ENCODE measurements around the gene TJP2.
"Not testable (repeated sequence)": the region's sequence is repeated elsewhere in the genome, so short reads cannot be mapped to it uniquely, and the experiment has no call there.

The TJP2 gene

GRCh38 chr9:69297300-69297980, 123.4 kb downstream of the TJP2 start:
- DNase-seq: no peak

DNA sequence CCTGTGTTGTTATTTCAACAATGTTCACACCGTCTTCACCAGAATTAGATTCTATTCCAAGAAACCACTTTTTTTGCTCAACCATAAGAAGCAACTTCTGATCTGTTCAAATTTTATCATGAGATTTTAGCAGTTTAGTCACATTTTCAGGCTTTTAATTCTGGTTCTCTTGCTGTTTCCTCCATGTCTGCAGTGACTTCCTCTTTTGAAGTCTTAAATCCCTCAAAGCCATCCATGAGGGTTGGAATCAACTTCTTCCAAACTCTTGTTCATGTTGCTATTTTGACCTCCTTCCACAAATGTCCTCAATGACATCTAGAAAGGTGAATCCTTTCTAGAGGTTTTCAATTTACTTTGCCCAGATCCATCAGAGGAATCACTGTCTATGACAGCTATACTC, 125.2 kb downstream of the TJP2 start:
- DNase-seq: peak in 1 of 2 donors; percentile 2

GRCh38 chr9:69299826-69300225, 125.7 kb downstream of the TJP2 start:
- no peak for DNase-seq

DNA sequence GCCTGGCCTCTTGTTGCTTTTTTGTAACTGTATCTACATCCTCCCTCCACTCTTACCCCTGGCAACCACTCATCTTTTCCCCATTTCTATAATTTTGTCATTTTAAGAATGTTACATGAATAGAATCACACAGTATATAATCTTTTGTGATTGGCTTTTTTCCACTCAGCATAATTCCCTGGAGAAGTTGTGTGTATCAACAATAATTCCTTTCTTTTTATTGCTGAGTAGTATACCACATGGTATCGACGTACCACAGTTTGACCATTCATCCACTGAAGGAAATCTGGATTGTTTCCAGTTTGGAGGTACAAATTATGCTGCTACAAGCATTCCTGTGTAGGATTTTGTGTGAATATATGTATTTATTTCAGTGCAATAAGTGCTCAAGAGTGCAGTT, 129.3 kb downstream of the TJP2 start:
- no peak for DNase-seq

GRCh38 chr9:69306895-69307445, 132.9 kb downstream of the TJP2 start:
- DNase-seq: not testable (repeated sequence)

DNA sequence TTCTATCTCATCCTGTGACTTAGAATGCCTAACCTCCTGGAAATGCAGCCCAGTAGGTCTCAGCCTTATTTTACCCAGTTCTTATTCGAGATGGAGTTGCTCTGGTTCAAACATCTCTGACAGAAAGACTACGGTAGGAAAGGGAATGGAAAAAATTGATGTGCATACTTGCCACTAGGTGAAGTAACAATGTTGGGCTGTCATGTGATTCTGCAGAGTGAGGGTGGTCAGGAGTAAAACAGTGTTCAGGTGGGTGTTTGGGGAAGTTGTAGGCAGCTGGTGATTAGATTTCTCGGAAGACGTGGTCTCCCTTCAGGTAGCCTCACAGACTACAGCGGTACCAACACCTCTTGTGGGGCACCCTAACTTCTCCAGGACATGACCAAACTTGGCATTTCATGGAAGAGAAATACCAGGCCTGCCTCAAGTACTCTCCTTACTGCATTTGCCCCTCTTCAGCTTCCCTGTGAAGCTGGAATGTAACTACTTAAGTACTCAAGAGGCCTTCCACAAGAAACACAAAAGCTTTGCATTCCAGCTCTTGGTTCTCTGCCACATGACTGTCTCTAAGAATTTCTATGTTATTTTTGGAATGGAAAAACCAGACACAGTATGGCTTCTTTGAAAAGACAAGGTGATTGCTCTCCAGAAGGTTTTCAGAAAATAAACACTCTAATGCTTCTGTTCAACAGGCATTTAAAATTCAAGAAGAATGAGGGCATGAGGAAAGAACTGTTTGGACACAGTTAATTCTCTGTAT, 133.5 kb downstream of the TJP2 start:
- DNase-seq: no peak

DNA sequence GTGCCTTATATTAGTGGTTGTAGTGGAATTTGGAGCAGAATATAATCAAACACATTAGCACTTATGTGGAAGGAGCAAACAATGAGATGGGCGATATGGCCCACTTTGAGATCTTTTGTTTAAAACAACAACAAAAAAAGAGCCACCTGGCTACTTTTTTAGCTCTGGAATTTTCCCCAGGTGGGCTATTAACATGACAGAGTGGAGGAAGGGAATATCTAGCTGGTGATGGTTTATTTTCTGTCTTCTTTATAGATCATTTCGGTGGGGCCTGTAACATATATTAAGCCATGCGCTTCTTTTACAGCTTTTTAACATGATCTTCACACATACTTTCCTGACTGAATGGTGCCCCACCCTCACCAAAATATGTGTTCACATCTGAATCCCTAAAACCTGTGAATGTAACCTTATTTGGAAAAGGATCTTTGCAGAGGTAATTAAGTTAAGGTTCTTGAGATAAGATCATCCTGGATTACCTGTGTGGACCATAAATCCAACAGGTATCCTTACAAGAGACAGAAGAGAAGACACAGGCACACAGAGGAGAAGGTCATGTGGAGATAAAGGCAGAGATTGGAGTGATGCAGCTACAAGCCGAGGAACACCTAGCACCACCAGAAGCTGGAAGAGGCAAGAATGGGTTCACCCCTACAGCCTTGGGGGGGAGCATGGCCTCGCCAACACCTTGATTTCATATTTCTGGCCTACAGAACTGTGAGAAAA, 134.3 kb downstream of the TJP2 start:
- no peak for DNase-seq

- no peak for DNase-seq
These were observed 139.1 kb downstream of the TJP2 start for GRCh38 chr9:69313175-69313574.

GRCh38 chr9:69314547-69314946, 140.5 kb downstream of the TJP2 start:
- no peak for DNase-seq

- DNase-seq: no peak
These were observed 143.0 kb downstream of the TJP2 start for GRCh38 chr9:69317081-69317480.

DNA sequence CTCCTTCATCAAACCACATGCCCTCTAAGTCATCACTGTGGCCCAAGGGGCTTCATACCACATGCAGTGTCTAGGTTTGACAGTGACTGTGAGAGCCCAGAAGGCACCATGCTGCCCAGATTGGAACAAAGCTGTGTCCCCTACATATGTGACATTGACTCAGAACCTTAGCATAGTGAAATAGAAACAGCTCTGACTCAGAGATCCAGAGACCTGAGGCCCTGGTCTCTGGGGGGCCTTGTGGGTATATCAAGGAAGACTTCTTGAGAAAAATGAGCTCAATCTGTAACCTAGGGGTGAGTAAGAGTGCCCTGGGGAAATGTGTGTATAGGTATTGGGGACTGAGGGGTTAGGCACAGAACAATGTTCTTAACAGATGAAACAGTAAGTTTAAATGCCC, 143.8 kb downstream of the TJP2 start:
- DNase-seq: no peak

DNA sequence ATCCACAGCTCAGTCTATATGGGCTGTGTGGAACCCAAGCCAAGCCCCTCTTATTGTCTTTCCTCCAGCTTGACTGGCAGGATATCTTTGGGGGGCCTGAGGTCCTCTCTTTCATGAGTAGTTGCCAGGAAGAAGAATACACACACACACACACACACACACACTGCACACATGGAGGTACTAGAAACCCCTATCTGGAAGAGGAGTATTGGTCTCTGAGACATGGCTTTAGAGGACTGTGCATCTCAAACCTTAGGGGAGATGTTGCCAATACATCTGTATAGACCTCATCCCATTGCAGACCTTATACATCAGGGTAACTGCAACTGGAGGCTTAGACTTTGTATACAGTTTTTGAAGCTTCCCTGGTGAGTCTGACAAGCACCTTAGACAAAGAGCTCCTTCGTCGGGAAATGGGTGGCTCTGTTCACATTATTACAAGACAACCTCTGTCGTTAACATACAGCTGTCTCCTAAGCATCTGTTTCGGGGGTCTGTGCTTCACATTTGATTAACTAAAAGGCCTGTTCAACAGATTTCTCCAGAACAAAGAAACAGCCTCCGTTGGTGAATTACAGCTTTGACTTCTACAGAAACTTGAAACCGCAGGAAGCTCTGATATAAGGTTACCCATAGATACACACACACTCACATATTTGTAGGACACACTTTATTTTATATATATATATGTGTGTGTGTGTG, 145.4 kb downstream of the TJP2 start:
- DNase-seq: no peak

- DNase-seq: no peak
These were observed 148.2 kb downstream of the TJP2 start for GRCh38 chr9:69322256-69322655.

DNA sequence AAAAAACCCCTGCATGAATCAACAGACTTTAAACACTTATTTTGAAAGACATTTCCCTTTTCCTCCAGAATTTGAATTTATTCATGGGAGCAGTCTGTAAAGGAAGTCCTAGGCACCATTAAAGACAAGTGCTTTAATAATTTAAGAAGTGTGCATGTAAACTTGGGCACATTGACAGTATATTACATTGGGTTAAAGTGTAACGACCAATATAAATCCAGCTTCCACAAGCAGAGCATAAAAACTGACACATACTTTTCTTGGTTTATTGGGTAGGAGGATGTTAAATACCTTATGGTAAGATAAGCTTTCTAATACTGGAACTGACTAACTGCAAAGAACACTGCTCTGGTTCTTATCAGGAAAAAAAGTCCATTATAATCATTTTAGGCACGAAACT, 149.8 kb downstream of the TJP2 start:
- DNase-seq: no peak

Data from inflammatory macrophage treated with lipopolysaccharide for 1 hour (primary cell).